Left hindlimb (tissue), 1 donor: ENCODE data around the gene KRT75.
A peak's percentile ranks its signal among the peaks of the same experiment; 100 is the strongest.

ENCODE experiments used
- DNase-seq: peaks from one replicate; pipeline ENCODE4 v3.0.0-alpha.2; 2018

KRT75 gene

DNA sequence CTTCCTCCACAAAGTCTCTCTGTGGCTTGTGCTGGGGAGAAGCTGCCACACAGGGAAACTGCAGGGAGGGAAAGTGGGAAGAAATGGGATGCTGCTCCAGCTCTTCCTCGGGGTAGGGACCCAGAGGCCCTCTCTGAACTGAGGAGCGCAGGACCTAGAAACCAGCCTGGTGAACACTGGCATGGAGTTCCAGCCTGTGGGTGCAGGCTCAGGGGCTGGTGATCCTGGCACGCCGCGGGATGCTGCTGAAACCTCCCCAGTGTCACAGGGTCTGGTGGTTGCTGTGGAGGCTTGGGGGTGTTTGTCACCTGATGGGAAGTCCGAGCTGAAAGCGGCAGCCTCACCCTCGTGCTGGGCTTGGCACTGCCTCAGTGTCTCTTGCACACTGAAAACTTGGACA is 5.2 kb upstream of the KRT75 start:
- no peak for DNase-seq

DNA sequence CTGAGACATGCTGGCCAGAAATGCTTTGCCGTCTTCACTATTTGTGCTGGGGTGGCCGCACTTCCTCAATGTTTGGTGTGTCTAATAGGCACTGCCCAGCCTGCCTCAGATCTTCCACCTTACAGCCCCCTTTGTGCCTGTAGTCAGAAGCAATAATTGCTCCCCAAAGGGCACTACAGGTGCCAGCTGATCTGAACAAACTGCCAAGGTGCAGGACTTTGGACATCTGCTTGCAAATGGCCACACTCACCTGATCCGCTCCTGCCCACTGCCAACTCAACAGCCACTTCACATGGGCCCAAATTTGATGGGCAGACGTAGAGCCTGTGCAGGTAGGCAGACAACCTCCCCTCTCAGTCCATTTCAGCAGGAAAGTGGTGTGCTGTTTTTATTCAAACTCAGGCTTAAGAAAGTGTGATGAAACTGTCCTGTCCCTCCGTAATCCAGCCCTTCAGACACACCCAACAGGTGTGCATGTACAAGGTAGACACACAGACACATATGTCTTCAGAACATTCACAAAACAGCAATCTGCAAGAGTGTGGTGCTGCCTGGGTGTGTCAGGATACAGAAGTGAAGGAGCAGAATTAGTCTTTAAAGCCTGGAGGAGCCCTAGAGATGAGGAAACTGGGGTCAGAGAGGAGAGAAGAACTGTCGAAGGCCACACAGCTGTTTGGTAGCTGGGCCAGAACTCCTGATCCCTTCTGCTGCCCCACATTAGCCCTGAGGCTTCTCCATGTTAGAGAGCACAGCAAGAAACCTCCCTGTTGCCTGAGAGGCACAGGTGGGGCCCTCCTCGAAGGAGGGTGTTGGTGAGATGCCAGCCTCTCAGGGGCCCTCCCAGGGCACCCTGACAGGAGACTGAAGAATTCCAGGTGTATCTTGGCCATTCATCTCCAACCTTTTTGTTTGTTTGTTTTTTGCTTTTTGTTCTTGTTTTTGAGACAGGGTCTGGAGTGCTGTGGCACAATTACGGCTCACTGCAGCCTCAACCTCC is 4.4 kb upstream of the KRT75 start:
- DNase-seq = no peak

DNA sequence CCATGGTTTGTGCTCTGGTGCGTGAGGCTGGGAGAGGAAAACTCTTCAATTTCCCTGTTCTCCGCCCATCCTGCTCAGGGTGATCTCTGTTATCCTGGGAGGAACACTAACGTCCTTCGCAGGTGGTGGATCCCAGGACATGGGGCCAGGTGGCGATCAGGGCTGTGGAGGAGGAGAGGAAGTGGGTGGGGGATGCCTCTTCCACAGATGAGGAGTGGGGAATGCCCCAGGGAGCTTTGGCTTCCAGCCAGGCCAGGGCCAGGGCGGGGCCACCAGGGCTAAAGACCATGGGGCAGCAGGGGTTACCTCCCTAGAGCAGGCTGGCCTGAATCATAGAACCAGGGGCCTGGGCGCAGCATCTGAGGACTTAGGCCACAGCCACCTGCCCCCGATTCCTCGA is 3.3 kb upstream of the KRT75 start:
- no peak for DNase-seq

DNA sequence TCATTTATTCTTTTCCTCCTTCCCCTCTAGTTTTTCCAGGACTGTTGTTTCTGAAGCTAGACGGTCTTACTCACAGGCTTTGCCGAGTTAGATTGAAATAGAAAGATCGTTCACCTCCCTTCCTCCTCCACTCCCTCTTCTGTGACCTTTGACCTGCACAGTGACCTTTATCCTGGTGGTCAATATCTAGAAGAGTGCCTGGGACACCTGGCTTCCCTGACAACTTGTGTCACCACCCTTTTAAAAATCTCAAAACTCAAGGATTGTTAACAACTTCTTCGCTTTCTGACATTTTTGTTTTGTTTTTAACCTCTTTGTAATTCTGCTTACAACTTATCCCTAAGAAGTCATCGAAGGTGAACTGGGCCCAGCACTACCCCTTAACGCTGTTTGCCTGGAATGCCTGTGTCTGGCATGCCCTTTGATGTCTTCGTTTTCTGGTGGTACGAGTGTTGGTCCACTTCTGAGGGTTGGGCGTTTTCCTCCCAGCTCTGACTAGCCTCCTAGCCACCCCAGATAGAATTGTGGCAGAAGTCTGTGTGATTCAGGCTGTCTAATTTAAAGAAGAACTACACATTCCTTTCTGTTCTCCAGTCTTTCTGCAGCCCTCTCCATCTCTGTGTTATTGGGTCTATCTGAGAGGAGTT is 2.8 kb upstream of the KRT75 start:
- DNase-seq = no peak

DNA sequence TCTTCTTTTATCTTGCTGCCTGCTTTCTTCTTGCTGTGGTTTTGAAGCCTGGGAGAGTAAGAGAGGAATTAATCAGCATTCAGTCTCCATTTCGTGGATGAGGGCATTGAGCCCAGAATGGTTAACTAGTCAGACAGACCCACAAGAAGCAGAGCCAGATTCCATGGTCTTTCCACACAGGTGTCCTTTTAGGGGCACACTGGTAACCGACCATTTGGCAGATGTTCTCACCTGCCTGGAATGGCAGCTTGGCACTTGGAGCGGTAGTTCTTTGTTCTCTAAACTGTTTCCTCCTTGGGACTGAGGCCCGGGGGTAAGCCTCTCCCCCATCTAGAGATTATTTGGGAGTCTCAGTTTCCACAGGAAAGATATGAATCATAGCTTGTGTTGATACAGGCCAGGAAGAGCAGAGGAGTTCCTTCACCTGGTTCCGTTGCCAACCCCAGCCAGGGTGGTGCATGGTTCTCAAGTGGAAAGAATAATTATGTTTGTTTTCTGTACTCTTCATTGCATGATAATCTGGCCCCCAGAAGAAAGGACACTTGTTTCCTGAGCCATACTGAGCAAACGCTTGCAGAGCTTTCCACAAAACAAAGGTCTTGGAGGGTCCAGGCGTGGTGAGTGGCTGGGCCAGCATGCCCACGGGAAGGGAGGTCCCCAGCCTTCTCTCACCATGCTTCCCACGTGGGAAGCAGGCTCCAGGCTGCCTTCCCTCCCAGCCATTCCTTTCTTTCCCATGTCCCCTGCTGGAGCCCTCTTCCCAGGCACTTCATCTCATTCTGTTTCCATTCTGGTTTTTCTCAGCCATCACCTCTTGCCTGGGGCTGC is 2.0 kb upstream of the KRT75 start:
- no peak for DNase-seq

DNA sequence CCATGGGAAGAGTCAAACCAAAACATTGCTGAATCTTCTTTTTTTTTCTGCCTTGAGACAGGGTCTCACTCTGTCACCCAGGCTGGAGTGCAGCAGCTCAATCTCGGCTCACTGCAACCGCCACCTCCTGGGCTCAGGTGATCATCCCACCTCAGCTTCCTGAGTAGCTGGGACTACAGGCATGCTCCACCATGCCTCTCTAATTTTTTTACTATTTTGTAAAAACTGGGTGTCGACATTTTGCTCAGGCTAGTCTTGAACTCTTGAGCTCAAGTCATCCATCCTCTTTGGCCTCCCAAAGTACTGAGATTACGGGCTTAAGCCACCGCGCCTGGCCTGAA is 1.5 kb upstream of the KRT75 start:
- no peak for DNase-seq

DNA sequence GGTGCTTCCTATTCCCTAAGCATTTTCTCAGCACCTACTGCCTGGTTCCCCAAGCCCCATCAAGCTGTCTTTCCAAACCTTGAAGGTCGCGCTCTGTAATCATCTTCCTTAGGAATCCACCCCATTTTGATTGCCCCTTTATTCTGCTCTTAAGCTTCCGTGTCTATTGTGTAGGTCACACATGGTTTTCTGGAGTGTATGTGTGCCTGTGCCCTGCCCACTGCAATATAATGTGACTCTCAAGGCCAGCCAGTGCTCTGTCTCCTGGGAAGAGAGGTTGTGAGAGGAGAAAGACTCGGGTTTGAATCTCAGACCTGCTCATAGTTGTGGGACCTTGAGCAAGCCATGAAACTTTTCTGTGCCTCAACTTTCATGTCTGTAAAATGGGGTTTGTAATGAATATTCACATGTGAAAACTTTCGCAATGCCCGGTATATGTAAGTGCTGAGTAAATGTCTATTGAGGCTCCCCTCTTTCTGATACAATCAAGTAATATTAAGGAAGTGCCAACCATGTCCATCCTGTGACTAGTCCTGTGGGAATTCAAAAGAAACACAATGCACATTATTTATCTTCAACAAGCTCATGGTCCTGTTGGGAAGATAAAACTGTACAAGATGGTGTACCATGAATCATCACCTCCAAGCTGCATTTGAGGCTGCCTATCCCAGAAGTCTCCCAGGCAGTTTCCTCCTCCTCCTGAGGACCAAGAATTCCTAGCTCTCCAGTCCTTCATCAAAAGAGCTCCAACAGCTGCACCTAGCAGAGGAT is 774 bp upstream of the KRT75 start:
- DNase-seq = no peak

DNA sequence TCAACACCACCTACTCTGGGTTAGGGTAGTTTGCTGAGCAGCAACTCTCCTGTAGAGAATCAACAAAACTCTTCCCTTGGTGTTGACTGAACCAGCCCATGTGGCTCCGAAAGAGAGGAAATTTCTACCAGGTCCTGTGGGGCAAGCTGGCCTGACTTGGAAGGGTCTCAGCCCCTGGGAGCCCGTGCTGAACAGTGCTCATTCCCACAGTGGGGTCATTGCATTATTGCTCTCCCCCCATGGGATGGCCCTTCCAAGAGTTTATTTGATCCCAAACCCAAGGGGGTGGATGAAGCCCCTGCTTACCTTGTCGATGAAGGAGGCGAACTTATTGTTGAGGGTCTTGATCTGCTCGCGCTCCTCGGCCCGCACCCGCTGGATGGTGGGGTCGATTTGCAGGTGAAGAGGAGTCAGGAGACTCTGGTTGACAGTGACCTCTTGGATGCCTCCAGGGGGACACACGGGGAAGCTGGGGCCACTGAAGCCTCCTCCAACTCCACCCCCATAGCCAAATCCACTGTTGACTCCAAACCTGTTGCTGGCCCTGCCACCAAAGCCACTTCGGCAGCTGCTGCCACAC is 580 bp downstream of the KRT75 start:
- no peak for DNase-seq

DNA sequence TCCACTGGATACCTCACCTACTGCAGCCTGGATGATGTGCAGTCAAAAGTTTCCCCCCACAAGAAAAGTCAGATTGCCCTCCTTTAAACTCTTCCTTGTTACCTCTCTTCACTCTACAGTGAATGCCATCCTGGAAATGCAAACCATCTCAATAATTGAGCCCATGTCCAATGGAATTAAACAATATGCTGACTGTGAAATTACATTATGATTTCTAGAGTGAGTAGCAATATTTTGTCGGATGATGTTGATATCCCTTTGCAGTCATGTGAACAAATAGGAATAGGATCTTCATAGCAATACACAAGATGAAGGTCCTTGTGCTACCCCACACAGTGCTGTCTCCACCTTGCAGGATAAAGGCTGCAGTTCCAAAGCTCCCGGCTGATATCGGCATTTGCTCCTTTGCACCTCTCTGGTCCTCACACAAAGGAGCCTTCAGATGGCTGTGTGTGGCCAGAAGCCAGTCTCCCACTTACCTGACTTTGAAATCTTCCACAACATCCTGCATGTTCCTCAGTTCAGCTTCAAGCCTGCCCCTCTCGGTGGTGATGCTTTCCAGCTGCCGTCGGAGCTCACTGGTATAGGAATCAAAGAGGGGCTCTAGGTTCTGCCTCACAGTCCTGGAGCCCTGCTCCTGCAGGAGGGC is 1.5 kb downstream of the KRT75 start:
- no peak for DNase-seq

DNA sequence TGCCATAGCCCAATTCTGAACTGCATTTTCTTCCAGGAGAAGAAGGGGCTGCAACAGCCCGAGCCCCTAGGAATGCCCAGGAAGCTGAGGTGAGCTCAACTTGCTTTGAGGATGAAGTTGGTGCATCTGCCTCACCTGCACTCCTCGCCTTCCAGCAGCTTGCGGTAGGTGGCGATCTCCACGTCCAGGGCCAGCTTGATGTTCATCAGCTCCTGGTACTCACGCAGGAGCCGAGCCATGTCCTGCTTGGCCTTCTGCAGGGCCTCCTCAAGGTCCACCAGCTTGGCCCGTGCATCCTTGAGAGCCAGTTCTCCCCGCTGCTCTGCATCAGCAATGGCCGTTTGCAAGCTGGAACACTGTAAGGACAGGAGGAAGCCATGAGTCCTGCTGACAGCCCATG is 6.0 kb downstream of the KRT75 start:
- no peak for DNase-seq

DNA sequence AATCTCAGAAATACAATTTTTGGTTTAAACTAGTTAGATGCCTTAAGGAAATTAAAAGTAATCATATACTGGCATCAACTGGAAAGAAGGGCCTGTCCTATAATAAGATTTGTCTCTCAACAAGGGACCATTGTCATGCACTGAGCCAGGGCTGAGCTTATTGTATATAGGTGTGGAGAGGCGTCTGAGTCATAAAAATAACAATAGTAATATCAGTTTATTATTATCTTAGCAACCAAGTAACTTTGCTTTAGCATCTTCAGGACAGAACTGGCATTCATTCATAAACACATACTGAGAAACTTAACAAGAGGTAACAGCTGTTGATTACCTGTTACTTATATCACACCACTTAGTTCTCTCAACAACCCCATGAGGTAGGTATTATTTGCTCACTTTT is 7.1 kb downstream of the KRT75 start:
- no peak for DNase-seq

DNA sequence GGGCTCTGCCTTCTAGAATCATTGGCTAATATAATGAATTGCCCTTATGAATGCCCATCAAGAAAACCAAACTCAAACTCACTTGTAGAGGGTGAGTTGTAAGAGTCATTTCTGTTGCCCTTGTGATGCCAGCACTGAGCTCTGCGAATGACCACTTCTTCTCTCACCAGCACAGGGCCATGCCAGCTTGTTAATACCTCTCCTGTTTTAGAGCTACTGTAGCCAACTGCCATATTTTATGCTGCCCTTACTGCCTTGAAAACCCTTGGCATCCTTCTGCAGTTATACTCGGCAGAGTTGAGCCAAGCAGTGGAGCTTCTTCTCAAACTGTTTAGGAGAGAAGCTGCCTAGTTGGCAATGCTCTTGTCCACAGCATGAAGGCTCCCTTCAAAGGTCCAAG is 8.1 kb downstream of the KRT75 start:
- DNase-seq = no peak

DNA sequence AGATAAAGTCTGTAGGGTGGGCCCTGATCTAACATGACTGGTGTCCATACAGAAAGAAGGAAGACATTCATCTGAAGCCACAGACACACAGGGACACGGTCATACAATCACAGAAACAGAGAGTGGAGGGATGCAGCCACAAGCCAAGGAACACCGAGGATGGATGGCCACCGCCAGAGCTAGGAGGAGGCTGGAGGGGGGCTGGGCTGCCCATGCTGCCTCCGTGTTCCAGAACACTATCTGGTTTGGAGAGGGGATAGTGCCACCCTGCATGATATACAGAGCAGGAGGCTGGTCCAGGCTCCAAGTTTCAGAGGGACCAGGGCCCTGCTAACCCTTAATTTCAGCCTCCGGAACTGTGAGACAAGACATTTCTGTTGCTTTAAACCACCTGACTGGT is 8.7 kb downstream of the KRT75 start:
- DNase-seq = no peak

DNA sequence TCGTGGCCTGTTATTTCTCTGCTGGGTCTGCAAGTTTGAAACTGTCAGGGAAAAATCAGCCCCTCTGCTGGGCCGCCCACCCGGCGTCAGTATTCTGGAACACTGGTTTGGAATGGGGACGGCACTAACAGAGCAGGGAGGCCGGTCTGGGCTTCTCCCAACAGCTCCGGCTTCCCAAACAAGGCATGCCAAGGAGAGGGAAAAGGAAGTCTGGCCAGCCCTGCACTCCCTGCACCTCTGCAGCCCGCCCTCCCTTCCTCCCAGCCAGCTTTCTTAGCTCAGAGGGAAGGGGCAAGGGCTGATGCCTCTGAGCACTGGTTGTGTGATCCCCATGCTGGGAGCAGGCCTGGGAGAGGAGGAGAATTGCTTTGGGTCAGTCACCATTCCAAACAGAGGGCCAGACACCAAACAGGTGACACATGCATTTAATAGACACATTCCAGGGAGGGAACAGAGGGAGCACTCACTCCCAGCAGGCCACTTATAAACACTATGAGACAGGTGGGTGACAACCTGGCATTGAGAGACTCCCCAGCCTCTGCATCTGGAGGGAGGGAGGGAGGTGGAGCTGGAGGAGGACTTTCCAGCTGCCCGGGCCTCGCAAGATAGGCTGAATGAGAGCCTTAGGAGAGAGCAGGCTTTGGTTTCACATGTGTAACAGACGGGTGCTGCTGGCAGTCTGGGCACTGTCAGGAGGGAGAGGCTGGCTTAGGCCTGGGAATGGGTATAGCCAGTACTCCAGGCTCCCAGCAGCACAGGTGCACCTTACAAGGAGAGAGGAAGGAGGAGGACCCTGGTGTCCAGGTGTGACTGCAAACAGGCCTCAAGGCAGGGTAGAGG is 10.3 kb downstream of the KRT75 start:
- peak; percentile 56 for DNase-seq

DNA sequence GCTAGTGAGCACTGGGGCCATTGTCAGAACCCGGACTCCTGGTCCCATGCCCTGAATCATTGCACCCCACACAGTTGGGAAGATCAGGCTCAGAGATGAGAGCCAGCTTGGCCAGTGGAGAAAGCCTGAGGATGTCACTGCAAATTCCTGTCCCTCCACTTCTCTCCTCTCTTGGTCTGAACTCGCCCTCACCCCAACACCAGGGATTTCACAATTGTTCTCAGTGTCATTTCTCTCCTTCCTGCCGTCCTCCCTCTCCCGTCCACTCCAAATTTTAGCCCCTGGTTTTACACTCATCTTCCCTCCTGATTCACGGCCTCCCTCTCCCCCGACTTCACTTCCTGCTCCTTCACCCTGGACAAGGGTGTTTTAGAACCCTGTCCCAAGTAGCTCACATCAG is 11.1 kb downstream of the KRT75 start:
- DNase-seq = no peak

DNA sequence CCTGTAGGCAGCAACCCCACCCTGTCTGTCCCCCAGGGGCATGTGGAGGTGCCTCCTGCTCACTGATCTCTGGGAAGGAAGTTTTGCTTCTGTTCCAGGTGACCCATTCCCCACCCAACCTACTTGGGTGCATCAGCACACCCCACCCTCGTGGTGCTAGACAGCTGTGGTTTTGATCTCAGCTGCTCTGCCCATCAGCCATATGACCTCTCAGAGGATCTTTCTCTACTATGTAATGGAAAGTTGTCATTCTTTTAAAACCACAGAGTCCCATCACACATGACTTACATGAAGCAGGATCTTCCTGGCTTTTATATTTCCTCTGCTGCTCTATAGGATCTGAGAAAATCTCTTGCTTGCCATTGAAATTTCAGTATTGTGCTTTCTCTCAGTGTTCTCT is 14.5 kb downstream of the KRT75 start:
- DNase-seq = no peak

DNA sequence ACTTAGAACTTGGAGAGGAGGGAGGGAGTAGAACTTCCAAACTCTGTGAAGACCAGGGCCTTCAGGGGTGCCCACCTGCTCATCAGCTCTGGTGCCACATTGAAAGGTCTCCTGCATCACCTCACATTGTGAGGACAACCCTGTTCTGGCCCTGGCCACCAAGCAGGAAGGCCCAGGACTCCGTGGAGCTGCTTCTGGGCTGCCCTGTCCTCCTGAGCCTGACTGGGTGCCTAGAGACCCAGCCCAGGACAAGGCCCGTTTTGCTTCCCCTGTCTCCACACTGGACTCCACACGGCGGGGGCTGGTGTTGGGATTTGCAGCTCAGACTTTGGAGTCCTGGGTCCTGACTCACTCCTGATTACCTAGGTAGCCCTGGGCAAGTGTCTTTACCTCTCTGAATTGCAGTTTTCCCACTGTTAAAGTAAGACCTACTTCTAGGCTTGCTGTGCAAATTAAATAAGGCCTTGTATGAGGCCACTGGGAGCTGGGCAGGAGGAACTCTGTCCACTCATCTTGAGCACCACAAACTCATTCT is 15.5 kb downstream of the KRT75 start:
- DNase-seq = no peak

DNA sequence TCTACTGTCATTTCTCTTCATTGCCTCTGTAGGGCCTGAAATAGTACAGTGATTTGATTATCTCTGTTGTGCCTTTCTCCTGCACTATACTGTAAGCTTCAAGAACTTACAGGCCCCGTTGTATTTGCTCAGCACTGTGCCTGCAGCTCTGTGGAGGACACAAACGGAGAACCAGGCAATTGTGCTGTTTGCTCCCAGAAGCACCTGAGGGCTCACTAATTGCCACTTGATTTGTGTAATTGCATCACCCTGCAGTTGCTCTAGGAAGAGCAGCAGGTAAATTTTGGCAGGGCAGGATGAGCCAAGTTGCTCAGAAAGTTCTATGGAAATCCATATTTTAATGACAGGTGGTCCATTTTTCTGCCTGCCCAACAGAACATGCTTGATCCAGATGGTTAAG is 16.4 kb downstream of the KRT75 start:
- DNase-seq = no peak

DNA sequence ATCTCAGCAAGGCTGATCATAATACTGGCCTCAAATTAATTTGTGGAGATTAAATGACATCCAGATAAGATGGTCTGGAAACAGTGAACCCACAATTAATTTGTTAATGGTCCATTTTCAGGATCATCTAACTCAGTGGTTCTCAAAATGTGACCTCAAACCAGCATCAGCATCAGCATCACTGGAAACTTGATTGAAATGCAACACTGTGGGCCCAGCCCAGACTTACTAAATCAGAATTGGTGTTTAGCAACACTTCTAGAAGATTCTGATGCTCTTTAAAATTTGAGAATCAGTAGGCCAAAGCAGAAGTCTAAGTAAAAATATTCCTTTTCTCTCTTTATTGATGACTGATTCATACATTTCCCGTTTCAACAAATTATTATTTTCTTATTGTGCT is 17.4 kb downstream of the KRT75 start:
- no peak for DNase-seq

DNA sequence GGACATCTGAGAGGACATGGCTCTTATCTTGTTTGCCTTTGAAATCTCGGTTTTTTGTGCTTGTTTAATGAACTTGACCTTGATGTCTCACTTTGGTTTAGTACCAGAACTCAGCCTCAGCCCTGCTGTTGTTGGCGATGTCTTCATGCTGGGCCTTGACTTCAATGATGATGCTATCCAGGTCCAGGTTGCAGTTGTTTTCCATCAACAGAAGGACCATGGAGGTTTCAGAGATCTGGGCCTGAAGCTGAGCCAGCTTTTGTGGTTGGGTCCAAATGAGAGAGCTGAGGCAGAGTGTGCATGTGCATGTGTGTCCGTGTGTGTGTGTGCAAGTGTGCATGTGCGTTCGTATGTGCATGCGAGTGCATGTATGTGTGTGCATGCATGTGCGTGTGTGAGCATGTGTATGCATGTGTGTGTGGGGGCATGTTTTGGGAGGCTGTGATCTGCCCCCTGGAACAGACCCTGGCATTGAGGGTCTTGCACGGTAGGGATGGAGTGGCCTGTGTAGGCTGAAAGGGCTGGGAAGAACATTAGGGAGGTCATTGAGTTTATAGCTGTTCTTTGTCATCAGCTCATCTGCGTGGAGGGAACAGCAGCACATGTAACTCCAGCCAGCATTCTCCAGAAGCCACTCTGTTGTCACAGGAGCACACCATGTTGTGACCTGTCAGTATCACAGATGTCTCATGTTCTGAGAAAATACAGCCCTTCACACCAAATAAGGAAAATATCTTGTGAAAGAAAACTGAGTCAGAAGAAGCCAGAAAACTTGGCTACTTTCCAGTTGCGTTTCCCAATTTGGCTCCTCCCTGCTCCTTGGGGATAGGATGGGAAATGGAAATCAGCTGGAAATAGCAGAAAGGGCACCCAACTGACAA is 18.1 kb downstream of the KRT75 start:
- no peak for DNase-seq
